ENCODE measurements around the gene PROK2. TPM values are rescaled to one million over a fixed set of nuclear protein-coding genes. Genes with fewer than 3 reads are reported as not detected.
A peak's percentile ranks its signal among the peaks of the same experiment; 100 is the strongest.

The PROK2 gene
- total RNA-seq, 1 experiment from 2014 or later: 1.4 TPM

DNA sequence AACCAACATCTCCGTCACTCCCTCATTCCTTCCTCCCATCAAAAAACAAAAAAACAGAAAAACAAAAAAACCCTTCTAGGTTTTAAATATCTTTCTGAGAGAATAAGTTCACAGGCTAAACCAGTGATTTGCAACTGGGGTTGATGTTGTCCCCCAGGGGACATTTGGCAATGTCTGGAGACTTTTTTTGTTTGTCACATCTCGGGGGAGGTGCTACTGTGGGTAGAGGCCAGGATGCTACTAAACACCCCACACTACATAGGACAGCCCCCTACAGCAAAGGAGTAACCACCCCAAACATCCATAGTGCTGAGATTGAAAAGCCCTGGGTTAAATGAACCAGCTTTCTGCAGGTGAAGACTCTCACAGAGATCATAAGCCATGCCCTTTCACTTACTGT is 17.0 kb upstream of the PROK2 start:
- Mint-ChIP-seq H3K27ac (peak overlapping the region in 1 of 3 experiments; percentile 11; a peak in 1 of 7 replicates), H3K4me3 (no peak overlapping the region), H3K27me3 (ENCODE audit: low read depth) (no peaks in the 10 kb centered on the region; the same call in 1 of the 2 replicates), H3K9me3 (no peaks in the 10 kb centered on the region), H3K4me1 (peaks cover 40 to 44% of the 10 kb centered on the region in 2 experiments), H3K36me3 (ENCODE audit: insufficient read depth in 1 of 3, low read depth in 3 of 3) (no peaks in the 10 kb centered on the region)
- Histone ChIP-seq H3K9me3 (ENCODE audit: control insufficient read depth, low read depth, low read length) (no peaks in the 10 kb centered on the region), H3K56ac (ENCODE audit: insufficient read length, low read depth, low read length) (no peak overlapping the region), H2BK120ac (ENCODE audit: low read depth, low read length, poor library complexity, severe bottlenecking) (no peak overlapping the region), H2BK15ac (ENCODE audit: low read depth, low read length) (no peak overlapping the region), H3T11ph (ENCODE audit: low read length) (no peak overlapping the region), H2AFZ (ENCODE audit: low read length) (no peak overlapping the region), H3K79me2 (ENCODE audit: insufficient read depth, low read length) (no peaks in the 10 kb centered on the region), H2BK5ac (ENCODE audit: insufficient read length, low read length) (no peak overlapping the region), H3K23me2 (ENCODE audit: insufficient read length, low read depth, low read length, poor library complexity, severe bottlenecking) (no peaks in the 10 kb centered on the region), H2BK20ac (ENCODE audit: low read depth, low read length, poor library complexity, severe bottlenecking) (no peak overlapping the region), H3K4ac (ENCODE audit: low read depth, low read length) (no peak overlapping the region), H4K5ac (ENCODE audit: insufficient read length, low read depth, low read length) (no peak overlapping the region), H3K79me1 (ENCODE audit: insufficient read depth, low read depth, low read length, poor library complexity, severe bottlenecking) (no peaks in the 10 kb centered on the region), H3K27me3 (ENCODE audit: insufficient read depth, low read length) (no peaks in the 10 kb centered on the region), H2BK12ac (ENCODE audit: insufficient read length, low read depth, low read length) (no peak overlapping the region), H4K8ac (replicated peaks; ENCODE audit: insufficient read length, low read depth, low read length) (no peak overlapping the region), H2AK5ac (ENCODE audit: insufficient read length, low read length) (no peak overlapping the region), H4K91ac (ENCODE audit: insufficient read length, low read depth, low read length) (no peak overlapping the region), H3K23ac (ENCODE audit: insufficient read length, low read depth, low read length) (no peak overlapping the region), H3K4me2 (ENCODE audit: insufficient read depth, insufficient read length, low read length) (no peak overlapping the region), H3K9ac (ENCODE audit: extremely low read depth, insufficient read length, low read length) (no peak overlapping the region), H4K20me1 (ENCODE audit: control insufficient read depth, insufficient read depth, insufficient read length) (no peaks in the 10 kb centered on the region), H3K4me1 (ENCODE audit: insufficient read depth, low read length) (peaks cover 6% of the 10 kb centered on the region; the same call in 1 of the 2 replicates), H3K18ac (ENCODE audit: insufficient read length, low read depth, low read length) (no peak overlapping the region), H3K14ac (ENCODE audit: insufficient read depth, low read length) (no peak overlapping the region), H3K27ac (ENCODE audit: insufficient read length, low read depth, low read length) (no peak overlapping the region)
- no peak for TF ChIP-seq CTCF (conservative IDR thresholded peaks at IDR 0.05)
- no peak for DNase-seq
- WGBS (ENCODE audit: extremely low coverage, insufficient read length, low lambda C conversion rate): 100% methylated on average over 1 of the region's 2 CpGs

Measured in H9 (cell line).